GM23338 (cell line): ENCODE data around the gene WDR77. TPM values are rescaled to one million over a fixed set of nuclear protein-coding genes. Genes with fewer than 3 reads are reported as not detected.

Source experiments
- ATAC-seq: fragments of 200-7000 bp; cut with Tn5 transposase; 3 replicates; pipeline ENCODE4 v1.9.1; 2020
- DNase-seq: peaks from one replicate; pipeline ENCODE4 v3.0.0-alpha.2; 2015; ENCODE audit warnings: low spot score
- H2AFZ ChIP-seq: fragments of 200-600 bp; sonication (generic); 2 replicates; pipeline ENCODE4 v1.8.0; 2016; ENCODE audit warnings: antibody characterized with exemption, mild to moderate bottlenecking, moderate library complexity
- H3F3A ChIP-seq: fragments of 200-600 bp; sonication (generic); replicated peaks from 2 replicates; pipeline ENCODE4 v1.8.0; 2017; ENCODE audit warnings: antibody characterized with exemption, mixed run types, low read depth
- H3K27ac ChIP-seq: fragments of 200-600 bp; sonication (generic); 2 replicates; pipeline ENCODE4 v1.6.1; 2016; ENCODE audit warnings: low read depth
- H3K27me3 ChIP-seq: fragments of 200-600 bp; sonication (generic); 2 replicates; pipeline ENCODE4 v1.8.0; 2016; ENCODE audit warnings: mild to moderate bottlenecking, mixed run types, moderate library complexity; ENCODE audit not compliant: insufficient read depth
- H3K36me3 ChIP-seq: fragments of 200-600 bp; sonication (generic); 2 replicates; pipeline ENCODE4 v1.8.0; 2016; ENCODE audit warnings: mild to moderate bottlenecking; ENCODE audit not compliant: insufficient read depth
- H3K4me1 ChIP-seq: fragments of 200-600 bp; sonication (generic); 2 replicates; pipeline ENCODE4 v1.8.0; 2016; ENCODE audit warnings: mild to moderate bottlenecking, moderate library complexity; ENCODE audit not compliant: insufficient read depth
- H3K4me2 ChIP-seq: fragments of 200-600 bp; sonication (generic); 2 replicates; pipeline ENCODE4 v1.7.1; 2017; ENCODE audit warnings: mixed run types
- H3K4me3 ChIP-seq: fragments of 200-600 bp; sonication (generic); 2 replicates; pipeline ENCODE4 v1.6.1; 2016; ENCODE audit warnings: mixed run types
- H3K79me2 ChIP-seq: fragments of 200-600 bp; sonication (generic); replicated peaks from 2 replicates; pipeline ENCODE4 v1.8.0; 2017; ENCODE audit warnings: mild to moderate bottlenecking; ENCODE audit not compliant: insufficient read depth
- H3K9me2 ChIP-seq: fragments of 200-600 bp; sonication (generic); 2 replicates; pipeline ENCODE4 v1.8.0; 2017; ENCODE audit not compliant: insufficient read depth
- H4K20me1 ChIP-seq: fragments of 200-600 bp; sonication (generic); replicated peaks from 2 replicates; pipeline ENCODE4 v1.8.0; 2017; ENCODE audit warnings: mild to moderate bottlenecking; ENCODE audit not compliant: insufficient read depth
- H3K27ac Mint-ChIP-seq: 2 replicates; pipeline ENCODE4 v1.8.0; 2020; ENCODE audit warnings: inconsistent platforms, mild to moderate bottlenecking, moderate library complexity, mixed read lengths
- H3K27me3 Mint-ChIP-seq: 3 replicates; pipeline ENCODE4 v1.8.0; 2022; ENCODE audit warnings: low read depth, mild to moderate bottlenecking, moderate library complexity, mixed read lengths, inconsistent platforms; ENCODE audit not compliant: insufficient read depth, poor library complexity
- H3K36me3 Mint-ChIP-seq: 3 replicates; pipeline ENCODE4 v1.8.0; 2021; ENCODE audit warnings: low read depth, mild to moderate bottlenecking, inconsistent platforms, moderate library complexity, mixed read lengths
- H3K4me1 Mint-ChIP-seq: 3 replicates; pipeline ENCODE4 v1.8.0; 2020; ENCODE audit warnings: mild to moderate bottlenecking, inconsistent platforms, mixed read lengths
- H3K4me3 Mint-ChIP-seq: 3 replicates; pipeline ENCODE4 v1.8.0; 2021; ENCODE audit warnings: moderate library complexity, mild to moderate bottlenecking, inconsistent platforms, mixed read lengths
- H3K9me3 Mint-ChIP-seq: 3 replicates; pipeline ENCODE4 v1.8.0; 2020; ENCODE audit warnings: moderate library complexity, mild to moderate bottlenecking, inconsistent platforms, mixed read lengths
- CREB1 ChIP-seq: fragments of 250-450 bp; sonication (Bioruptor Pico); IDR thresholded peaks from 2 replicates; pipeline ENCODE4 v1.5.0; 2020; ENCODE audit warnings: low read depth, mild to moderate bottlenecking, moderate library complexity
- CTCF ChIP-seq, 2 experiments: fragments of 200-600 bp in 1 of 2; sonication (generic) in 1 of 2; conservative IDR thresholded peaks; 2 replicates each; pipeline versions ENCODE4 v1.5.1 to v1.6.1; 2016 to 2017; ENCODE audit warnings: antibody characterized with exemption in 2 of 2, low read depth in 2 of 2, mild to moderate bottlenecking in 2 of 2, moderate library complexity in 1 of 2
- ETS1 ChIP-seq: IDR thresholded peaks from 2 replicates; pipeline ENCODE4 v1.6.1; 2016; ENCODE audit warnings: antibody characterized with exemption
- EZH2 ChIP-seq: fragments of 200-600 bp; sonication (generic); IDR thresholded peaks from one replicate; pipeline ENCODE4 v1.8.0; 2017; ENCODE audit warnings: antibody characterized with exemption, mild to moderate bottlenecking, low read depth; ENCODE audit not compliant: unreplicated experiment
- EZH2phosphoT487 ChIP-seq: fragments of 200-600 bp; sonication (generic); IDR thresholded peaks from one replicate; pipeline ENCODE4 v1.8.1; 2018; ENCODE audit warnings: antibody characterized with exemption; ENCODE audit not compliant: unreplicated experiment
- JUNB ChIP-seq: IDR thresholded peaks from one replicate; pipeline ENCODE4 v1.6.1; 2016; ENCODE audit warnings: antibody characterized with exemption; ENCODE audit not compliant: unreplicated experiment
- NANOG ChIP-seq: IDR thresholded peaks from 2 replicates; pipeline ENCODE4 v1.6.1; 2016; ENCODE audit warnings: antibody characterized with exemption, borderline replicate concordance
- POLR2AphosphoS5 ChIP-seq: IDR thresholded peaks from 2 replicates; pipeline ENCODE4 v1.6.1; 2016; ENCODE audit warnings: antibody characterized with exemption, low read depth
- STAT1 ChIP-seq: IDR thresholded peaks from one replicate; pipeline ENCODE4 v1.6.1; 2016; ENCODE audit warnings: antibody characterized with exemption; ENCODE audit not compliant: unreplicated experiment
- ZNF114 ChIP-seq: fragments of 250-450 bp; sonication (Bioruptor Pico); IDR thresholded peaks from 2 replicates; pipeline ENCODE4 v1.5.0; 2020; ENCODE audit warnings: mild to moderate bottlenecking, moderate library complexity
- ZNF331 ChIP-seq: fragments of 250-450 bp; sonication (Bioruptor Pico); IDR thresholded peaks from 2 replicates; pipeline ENCODE4 v1.5.0; 2020; ENCODE audit warnings: low read depth, mild to moderate bottlenecking, moderate library complexity
- ZNF462 ChIP-seq: fragments of 250-450 bp; sonication (Bioruptor Pico); IDR thresholded peaks from 2 replicates; pipeline ENCODE4 v1.5.0; 2020; ENCODE audit warnings: mild to moderate bottlenecking, moderate library complexity
- polyA plus RNA-seq: library from polyadenylated mRNA; unstranded; fragments of >200 nt; fragmentation: Nextera tagmentation; extraction: Ambion mirVana; gene quantifications from 2 replicates; pipeline ENCODE4 v1.2.1, GENCODE V29; 2016
- total RNA-seq: library from RNA; depleted of rRNA; stranded (reverse); fragments of >200 nt; shearing (Covaris generic); gene quantifications from 2 replicates; pipeline ENCODE4 v1.2.3, GENCODE V29; 2014
- TF ChIP-seq, protein P1 (sequence below): IDR thresholded peaks from one replicate; pipeline ENCODE4 v1.6.1; 2018; ENCODE audit warnings: antibody characterized with exemption; ENCODE audit not compliant: unreplicated experiment

WDR77 gene
- total and polyA plus RNA-seq, 2 experiments from 2014 or later: 85.9 to 111 TPM

DNA sequence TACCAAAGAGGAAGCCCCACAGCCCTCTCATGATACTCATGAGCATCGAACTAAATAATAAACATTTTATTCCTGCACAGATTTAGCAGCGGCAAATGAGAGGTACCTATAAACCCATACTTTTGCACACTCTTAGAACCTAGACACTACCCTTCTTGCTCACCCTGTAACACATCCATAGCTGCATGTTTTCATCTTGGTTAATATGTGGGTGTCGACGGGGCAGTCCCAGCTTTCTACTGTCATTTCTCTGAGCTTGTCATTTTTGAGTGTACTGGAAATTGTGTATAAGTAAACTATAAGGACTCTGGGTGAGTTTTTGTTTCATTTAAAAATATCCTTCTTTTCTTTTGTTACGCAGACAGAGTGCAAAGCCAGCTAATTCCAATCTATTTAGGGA, 47.0 kb downstream of the WDR77 start:
- Histone ChIP-seq H2AFZ (peak overlapping the region; percentile 69; the same call in 1 of the 2 replicates), H3K27ac (no peak overlapping the region), H3K79me2 (no peaks in the 10 kb centered on the region), H3K4me3 (no peak overlapping the region), H3K4me1 (no peaks in the 10 kb centered on the region), H3K9me2 (no peaks in the 10 kb centered on the region), H3K27me3 (no peaks in the 10 kb centered on the region), H4K20me1 (no peaks in the 10 kb centered on the region), H3K36me3 (no peaks in the 10 kb centered on the region), H3K4me2 (no peak overlapping the region), H3F3A (no peaks in the 10 kb centered on the region)
- ATAC-seq (no peak), DNase-seq (no peak)
- peaks cover 5% of the 10 kb centered on the region; the same call in 2 of the 3 replicates for H3K4me1 Mint-ChIP-seq
- TF ChIP-seq ZNF331 (CRISPR knock-in tag) (no peak), ZNF114 (CRISPR knock-in tag) (no peak), EZH2 (no peak), NANOG (no peak), CTCF (conservative IDR thresholded peaks at IDR 0.05; ENCODE audit: low read depth in 2 of 2) (no peak), EZH2phosphoT487 (no peak), ZNF462 (CRISPR knock-in tag) (no peak), JUNB (no peak), STAT1 (no peak), ETS1 (no peak), CREB1 (CRISPR knock-in tag) (no peak), POLR2AphosphoS5 (no peak)
- TF ChIP-seq, protein P1, sequence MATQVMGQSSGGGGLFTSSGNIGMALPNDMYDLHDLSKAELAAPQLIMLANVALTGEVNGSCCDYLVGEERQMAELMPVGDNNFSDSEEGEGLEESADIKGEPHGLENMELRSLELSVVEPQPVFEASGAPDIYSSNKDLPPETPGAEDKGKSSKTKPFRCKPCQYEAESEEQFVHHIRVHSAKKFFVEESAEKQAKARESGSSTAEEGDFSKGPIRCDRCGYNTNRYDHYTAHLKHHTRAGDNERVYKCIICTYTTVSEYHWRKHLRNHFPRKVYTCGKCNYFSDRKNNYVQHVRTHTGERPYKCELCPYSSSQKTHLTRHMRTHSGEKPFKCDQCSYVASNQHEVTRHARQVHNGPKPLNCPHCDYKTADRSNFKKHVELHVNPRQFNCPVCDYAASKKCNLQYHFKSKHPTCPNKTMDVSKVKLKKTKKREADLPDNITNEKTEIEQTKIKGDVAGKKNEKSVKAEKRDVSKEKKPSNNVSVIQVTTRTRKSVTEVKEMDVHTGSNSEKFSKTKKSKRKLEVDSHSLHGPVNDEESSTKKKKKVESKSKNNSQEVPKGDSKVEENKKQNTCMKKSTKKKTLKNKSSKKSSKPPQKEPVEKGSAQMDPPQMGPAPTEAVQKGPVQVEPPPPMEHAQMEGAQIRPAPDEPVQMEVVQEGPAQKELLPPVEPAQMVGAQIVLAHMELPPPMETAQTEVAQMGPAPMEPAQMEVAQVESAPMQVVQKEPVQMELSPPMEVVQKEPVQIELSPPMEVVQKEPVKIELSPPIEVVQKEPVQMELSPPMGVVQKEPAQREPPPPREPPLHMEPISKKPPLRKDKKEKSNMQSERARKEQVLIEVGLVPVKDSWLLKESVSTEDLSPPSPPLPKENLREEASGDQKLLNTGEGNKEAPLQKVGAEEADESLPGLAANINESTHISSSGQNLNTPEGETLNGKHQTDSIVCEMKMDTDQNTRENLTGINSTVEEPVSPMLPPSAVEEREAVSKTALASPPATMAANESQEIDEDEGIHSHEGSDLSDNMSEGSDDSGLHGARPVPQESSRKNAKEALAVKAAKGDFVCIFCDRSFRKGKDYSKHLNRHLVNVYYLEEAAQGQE: no peak
- H3K36me3 Mint-ChIP-seq: no peaks in the 10 kb centered on the region
- no peak overlapping the region for H3K27ac Mint-ChIP-seq
- no peak overlapping the region for H3K4me3 Mint-ChIP-seq
- H3K9me3 Mint-ChIP-seq: peaks cover 3% of the 10 kb centered on the region; the same call in 1 of the 3 replicates
- H3K27me3 Mint-ChIP-seq: peaks cover 3% of the 10 kb centered on the region
